BLaER1 treated with 17β-estradiol and CSF1 and Interleukin-3, amounts not matched to agents 10 nM and 100 nM (cell line): ENCODE measurements around the gene YIF1B.
"Not testable (repeated sequence)": the region's sequence is repeated elsewhere in the genome, so short reads cannot be mapped to it uniquely, and the experiment has no call there.

ENCODE experiments used
- H3K27ac ChIP-seq, 11 experiments: shearing (Covaris generic); formaldehyde crosslinking; 2 replicates each; pipeline ENCODE4 v1.8.1; 2022
- H3K27me3 ChIP-seq, 11 experiments: shearing (Covaris generic); formaldehyde crosslinking; 2 replicates each; pipeline ENCODE4 v1.8.1; 2022
- H3K36me3 ChIP-seq, 11 experiments: shearing (Covaris generic); formaldehyde crosslinking; 2 replicates each; pipeline ENCODE4 v1.8.1; 2022
- H3K4me1 ChIP-seq, 10 experiments: shearing (Covaris generic); formaldehyde crosslinking; 2 replicates each; pipeline ENCODE4 v1.8.1; 2022
- H3K4me2 ChIP-seq, 11 experiments: shearing (Covaris generic); formaldehyde crosslinking; 2 replicates each; pipeline ENCODE4 v1.8.1; 2022
- H3K4me3 ChIP-seq, 10 experiments: shearing (Covaris generic); formaldehyde crosslinking; 2 replicates each; pipeline ENCODE4 v1.8.1; 2022
- H3K9ac ChIP-seq, 11 experiments: shearing (Covaris generic); formaldehyde crosslinking; 2 replicates each; pipeline ENCODE4 v1.8.1; 2022
- H3K9me3 ChIP-seq, 11 experiments: shearing (Covaris generic); formaldehyde crosslinking; replicated peaks in 1 of 11; 2 replicates each; pipeline ENCODE4 v1.8.1; 2022
- H4K20me1 ChIP-seq, 11 experiments: shearing (Covaris generic); formaldehyde crosslinking; 2 replicates each; pipeline ENCODE4 v1.8.1; 2022
- Cebpa-rat ChIP-seq, 11 experiments: shearing (Covaris generic); IDR thresholded peaks; 2 replicates each; pipeline ENCODE4 v1.8.1; 2022

The YIF1B gene

DNA sequence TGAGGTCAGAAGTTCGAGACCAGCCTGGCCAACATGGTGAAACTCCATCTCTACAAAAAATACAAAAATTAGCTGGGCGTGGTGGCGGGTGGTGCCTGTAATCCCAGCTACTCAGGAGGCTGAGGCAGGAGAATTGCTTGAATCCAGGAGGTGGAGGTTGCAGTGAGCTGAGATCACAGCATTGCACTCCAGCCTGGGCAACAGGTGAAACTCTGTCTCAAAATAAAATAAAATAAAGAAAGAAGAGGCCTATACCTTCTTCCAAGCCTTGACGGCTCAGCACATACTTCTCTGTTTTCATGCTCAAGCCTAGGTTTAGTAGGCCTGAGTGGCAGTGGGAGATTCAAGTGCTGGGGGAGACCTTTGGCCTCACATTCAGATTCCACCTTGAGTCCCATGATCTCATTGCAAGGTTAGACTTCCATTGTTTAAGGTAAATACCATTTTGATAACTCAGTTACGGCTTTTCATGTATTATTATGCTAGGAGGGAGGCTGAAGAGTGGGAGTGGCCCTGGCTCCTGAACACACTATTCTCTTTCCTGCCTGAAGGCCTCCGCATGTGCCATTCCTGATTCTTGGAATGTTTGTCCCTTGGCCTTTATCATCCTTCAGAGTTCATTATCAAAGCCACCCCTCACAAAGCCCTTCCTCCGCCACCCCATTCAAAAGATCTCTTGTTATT, 53.0 kb downstream of the YIF1B start:
- Histone ChIP-seq H3K4me3 (no peak overlapping the region; a peak in 1 of 20 replicates), H3K4me1 (peaks cover 33 to 57% (median 50%) of the 10 kb centered on the region in 10 experiments), H3K27ac (peak overlapping the region in 7 of 11 experiments; percentile 73 to 90 (median 80); a peak in 5 of 22 replicates), H4K20me1 (peaks cover 0 to 22% (median 0%) of the 10 kb centered on the region in 11 experiments; a peak in 6 of 22 replicates), H3K9ac (peak overlapping the region in 4 of 11 experiments; percentile 77 to 80 (median 79); a peak in 4 of 22 replicates), H3K27me3 (no peaks in the 10 kb centered on the region), H3K36me3 (no peaks in the 10 kb centered on the region; a peak in 1 of 22 replicates), H3K9me3 (no peaks in the 10 kb centered on the region), H3K4me2 (peak overlapping the region; percentile 88 to 99 (median 96))
- TF ChIP-seq Cebpa-rat (IDR thresholded peaks at IDR 0.05) = no peak

DNA sequence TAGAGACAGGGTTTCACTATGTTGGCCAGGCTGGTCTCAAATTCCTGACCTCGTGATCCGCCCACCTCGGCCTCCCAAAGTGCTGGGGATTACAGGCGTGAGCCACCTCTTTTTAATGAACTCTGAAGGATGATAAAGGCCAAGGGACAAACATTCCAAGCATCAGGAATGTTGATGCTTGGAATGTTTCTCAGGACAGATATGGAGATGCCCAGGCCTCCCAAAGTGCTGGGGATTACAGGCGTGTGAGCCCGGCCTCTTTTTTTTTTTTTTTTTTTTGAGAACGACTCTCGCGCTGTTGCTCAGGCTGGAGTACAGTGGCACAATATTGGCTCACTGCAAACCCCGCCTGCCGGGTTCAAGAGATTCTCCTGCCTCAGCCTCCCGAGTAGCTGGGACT, 53.8 kb downstream of the YIF1B start:
- H3K4me1 ChIP-seq = peaks cover 25 to 51% (median 43%) of the 10 kb centered on the region in 10 experiments
- H4K20me1 ChIP-seq = peaks cover 0 to 14% (median 0%) of the 10 kb centered on the region in 11 experiments; a peak in 5 of 22 replicates
- not testable (repeated sequence) for H3K9ac ChIP-seq, H3K4me3 ChIP-seq, H3K27ac ChIP-seq, H3K4me2 ChIP-seq, H3K36me3 ChIP-seq, H3K27me3 ChIP-seq, H3K9me3 ChIP-seq

DNA sequence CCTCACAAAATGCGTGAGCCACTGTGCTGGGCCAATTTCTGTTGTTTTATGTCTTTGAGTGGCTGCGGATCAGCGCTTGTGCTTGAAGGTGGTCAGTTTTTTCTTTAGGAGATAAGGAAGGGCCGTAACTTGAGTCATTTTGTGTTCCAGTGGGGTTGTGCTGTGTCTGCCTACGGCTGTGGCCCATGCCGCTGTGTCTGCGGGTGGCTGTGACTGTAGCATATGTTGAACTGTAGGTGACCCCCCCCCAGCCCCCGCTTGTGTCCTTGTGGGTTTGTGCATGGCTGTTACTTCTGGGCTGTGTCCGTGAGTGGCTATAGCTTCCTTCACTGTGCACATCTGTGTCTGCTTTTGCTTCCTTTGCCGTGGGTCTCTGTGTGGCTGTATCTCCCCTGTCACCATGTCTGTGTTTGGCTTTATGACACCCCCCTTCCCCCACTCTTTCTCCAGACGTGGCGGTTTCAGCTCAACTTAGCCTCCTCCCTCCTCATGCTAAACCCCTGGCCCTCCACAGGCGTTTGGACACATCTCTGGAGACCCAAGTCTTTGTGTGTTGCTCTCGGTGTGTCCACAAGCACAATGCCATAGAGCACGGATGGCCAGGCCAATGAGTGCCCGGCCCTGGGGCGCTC, 60.2 kb downstream of the YIF1B start:
- Histone ChIP-seq H3K36me3 (no peaks in the 10 kb centered on the region), H3K4me3 (peak overlapping the region; percentile 48 to 72 (median 62)), H4K20me1 (no peaks in the 10 kb centered on the region), H3K9me3 (no peaks in the 10 kb centered on the region), H3K27ac (peak overlapping the region in 9 of 11 experiments; percentile 5 to 80 (median 71); a peak in 17 of 22 replicates), H3K4me2 (peak overlapping the region; percentile 88 to 99 (median 92)), H3K4me1 (peaks cover 41 to 67% (median 62%) of the 10 kb centered on the region in 10 experiments), H3K9ac (peak overlapping the region; percentile 41 to 83 (median 67); a peak in 21 of 22 replicates), H3K27me3 (peaks cover 0 to 23% (median 7%) of the 10 kb centered on the region in 11 experiments; a peak in 11 of 22 replicates)
- TF ChIP-seq Cebpa-rat (IDR thresholded peaks at IDR 0.05) = no peak

DNA sequence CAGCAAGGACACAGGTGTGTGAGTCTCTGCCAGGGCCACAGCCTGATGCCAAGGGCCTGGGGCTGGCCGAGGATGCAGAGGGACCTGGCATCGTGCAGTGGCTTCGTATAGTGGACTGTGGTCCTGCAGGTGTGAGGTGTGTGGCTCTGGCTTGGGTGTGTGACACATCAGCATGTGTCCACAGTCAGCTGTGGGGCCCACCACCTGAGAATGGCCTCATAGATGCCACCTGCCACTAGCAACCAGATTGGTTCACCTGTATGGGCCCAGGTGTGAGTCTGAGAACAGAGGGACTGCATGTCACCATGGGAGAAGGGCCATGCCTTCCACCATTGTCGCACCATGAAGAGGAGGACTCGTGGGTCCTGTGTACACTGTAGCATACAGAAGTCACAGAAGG, 62.0 kb downstream of the YIF1B start:
- Histone ChIP-seq H3K36me3 (no peaks in the 10 kb centered on the region), H3K27ac (peak overlapping the region in 8 of 11 experiments; percentile 48 to 80 (median 68); a peak in 17 of 22 replicates), H3K4me2 (peak overlapping the region; percentile 86 to 99 (median 92)), H3K9me3 (no peaks in the 10 kb centered on the region), H4K20me1 (no peaks in the 10 kb centered on the region), H3K27me3 (peaks cover 0 to 23% (median 7%) of the 10 kb centered on the region in 11 experiments; a peak in 11 of 22 replicates), H3K4me3 (peak overlapping the region in 6 of 10 experiments; percentile 51 to 64 (median 58); a peak in 8 of 20 replicates), H3K4me1 (peaks cover 41 to 70% (median 62%) of the 10 kb centered on the region in 10 experiments), H3K9ac (peak overlapping the region in 8 of 11 experiments; percentile 48 to 80 (median 72); a peak in 14 of 22 replicates)
- no peak for TF ChIP-seq Cebpa-rat (IDR thresholded peaks at IDR 0.05)
